Measurements from ENCODE around the gene ITPR1.

- TF ChIP-seq SP1 (IDR thresholded peaks at IDR 0.05), result no peak
- no peak for TF ChIP-seq TARDBP (IDR thresholded peaks at IDR 0.05)
- TF ChIP-seq FOXK2 (IDR thresholded peaks at IDR 0.05), result no peak
Observed at GRCh38 chr3:4614927-4615326, 121.8 kb downstream of the ITPR1 start.

Data from HEK293T (cell line).